Stimulated activated CD8-positive, alpha-beta memory T cell treated with anti-CD3 and anti-CD28 coated beads, Interleukin-2, amount 100 ng/mL, for 48 hours (primary cell): ENCODE data around the gene JCAD.
"Not testable (repeated sequence)": the region's sequence is repeated elsewhere in the genome, so short reads cannot be mapped to it uniquely, and the experiment has no call there.

Source experiments
- DNase-seq, 2 donors: peaks; one replicate each; pipeline ENCODE4 v3.0.0-alpha.2; 2020; ENCODE audit warnings: low read depth in 2 of 2

The JCAD gene

DNA sequence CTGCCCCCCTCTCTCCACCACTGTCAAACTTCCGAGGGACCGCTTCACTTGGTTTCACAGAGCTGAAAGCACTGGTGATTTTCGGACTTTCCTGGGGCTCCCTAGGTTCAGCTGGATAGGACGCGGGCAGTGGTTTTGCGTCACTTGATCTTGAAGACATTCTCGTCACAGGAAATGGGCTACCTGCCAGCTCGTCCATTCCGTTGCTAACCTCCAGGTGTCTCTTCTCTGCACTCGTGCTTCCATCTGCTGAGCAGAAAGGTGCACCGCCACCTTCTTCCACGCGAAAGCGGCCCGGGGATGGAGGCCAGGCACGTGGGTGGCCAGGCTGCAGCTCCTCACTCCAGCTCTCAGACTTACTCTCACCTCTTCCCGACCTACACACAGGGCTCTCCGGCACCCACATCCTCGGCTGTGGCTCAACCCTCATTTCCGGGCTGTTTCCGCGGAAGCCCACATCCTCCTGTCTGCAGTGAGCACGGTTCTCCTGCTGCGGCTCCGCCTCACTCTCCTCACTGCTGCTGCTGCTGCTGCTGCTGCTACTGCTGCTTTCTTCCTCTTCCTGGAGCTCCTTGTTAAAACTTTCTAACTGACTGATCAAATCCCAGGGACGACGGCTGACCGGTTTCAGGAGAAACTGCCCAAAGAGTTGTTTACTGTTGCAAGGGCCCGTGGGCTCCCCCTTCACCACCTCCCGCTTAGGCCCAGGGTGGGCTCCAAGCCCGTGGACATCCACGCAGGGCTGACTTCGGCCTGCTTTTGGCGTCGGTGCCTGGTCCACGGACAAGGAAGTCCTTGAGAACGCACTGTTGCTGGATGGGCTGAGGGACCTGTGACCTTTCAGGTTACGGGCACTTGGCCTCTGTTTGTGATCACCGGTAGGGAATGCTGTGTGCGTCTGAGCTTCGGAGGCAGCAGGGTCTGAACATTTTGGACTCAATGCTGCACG is 32.1 kb downstream of the JCAD start:
- DNase-seq = peak; percentile 70 to 76

DNA sequence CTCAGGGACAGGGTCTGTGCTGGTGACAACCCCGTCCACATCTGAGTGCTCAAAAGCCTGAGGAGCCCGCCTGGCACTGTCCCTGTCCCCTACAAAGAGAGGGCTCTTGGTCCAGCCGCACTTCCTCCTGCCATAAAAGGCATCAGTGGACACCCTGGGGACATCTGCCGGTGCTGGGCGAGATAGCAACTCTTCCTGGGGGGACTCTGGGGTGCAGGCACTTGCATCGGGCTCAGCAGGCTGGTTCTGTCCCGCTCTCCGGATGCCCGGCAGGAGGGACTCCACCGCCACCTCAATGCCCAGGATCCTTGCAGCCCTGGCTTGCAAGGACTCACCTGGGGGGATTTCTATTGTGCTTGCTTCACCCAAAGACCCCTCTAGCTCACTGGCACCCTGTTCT is 32.8 kb downstream of the JCAD start:
- no peak for DNase-seq

DNA sequence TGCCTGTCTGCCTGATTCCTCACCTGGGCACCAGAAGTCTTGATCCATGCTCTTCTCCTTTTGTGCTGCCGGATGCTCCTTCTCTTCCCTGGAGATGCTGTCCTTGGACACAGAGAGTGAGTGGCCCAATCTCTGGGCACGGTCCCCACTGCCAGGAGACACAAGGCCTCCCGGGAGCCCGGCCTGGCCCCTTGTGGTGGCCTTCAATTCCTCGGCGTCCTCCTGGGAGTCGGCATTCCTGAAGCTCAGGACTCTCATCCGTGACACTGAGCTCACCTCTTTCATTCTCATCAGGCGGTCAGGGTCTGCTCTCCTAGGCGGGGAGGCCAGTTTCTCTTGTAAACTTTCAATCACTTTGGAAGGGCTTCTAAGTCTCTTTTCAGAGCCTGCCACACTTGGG is 33.3 kb downstream of the JCAD start:
- no peak for DNase-seq

DNA sequence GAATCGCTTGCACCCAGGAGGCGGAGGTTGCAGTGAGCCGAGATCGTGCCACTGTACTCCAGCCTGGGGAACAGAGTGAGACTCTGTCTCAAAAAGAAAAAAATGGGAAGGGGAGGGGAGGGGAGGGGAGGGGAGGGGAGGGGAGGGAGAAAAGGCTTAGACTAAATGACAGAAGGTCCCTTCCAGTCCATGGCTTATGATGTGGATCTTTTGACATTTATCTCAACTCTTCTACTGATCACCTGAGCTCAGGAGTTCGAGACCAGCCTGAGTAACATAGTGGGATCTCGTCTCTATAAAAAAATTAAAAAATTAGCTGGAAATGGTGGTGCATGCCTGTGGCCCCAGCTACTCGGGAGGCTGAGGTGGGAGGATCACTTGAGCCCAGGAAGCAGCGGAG is 34.0 kb downstream of the JCAD start:
- not testable (repeated sequence) for DNase-seq

DNA sequence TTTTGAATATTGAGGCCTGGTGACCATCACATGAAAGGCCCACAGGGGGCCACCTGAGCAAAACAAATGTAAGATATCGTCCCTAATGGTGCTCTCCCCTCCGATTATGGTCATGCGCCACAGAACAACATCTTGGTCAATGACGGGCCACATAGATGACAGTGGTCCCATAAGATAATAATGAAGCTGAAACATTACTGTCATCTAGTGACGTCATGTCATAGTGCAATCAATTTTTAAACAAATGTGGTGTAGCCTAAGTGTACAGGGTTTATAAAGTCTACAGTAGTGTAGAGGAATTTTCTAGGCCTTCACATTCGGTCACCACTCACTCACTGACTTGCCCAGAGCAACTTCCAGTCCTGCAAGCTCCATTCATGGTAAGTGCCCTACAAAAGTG is 36.8 kb downstream of the JCAD start:
- DNase-seq = no peak

DNA sequence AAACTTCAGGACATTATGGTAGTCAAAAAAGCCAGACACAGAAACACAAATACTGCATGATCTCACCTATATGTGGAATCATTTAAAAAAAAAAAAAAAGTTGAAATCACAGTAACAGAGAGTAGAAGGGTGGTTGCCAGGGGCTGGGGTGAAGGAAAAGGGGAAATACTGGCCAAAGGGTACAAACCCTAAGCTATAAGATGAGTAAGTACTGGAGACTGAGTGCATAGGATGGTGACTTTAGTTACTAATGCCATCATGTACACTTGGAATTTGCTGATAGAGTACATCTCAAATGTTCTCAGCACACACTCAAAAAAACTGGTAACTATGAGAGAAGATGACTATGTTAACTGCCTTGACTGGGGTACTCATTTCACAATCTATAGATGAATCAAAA is 39.9 kb downstream of the JCAD start:
- no peak for DNase-seq

DNA sequence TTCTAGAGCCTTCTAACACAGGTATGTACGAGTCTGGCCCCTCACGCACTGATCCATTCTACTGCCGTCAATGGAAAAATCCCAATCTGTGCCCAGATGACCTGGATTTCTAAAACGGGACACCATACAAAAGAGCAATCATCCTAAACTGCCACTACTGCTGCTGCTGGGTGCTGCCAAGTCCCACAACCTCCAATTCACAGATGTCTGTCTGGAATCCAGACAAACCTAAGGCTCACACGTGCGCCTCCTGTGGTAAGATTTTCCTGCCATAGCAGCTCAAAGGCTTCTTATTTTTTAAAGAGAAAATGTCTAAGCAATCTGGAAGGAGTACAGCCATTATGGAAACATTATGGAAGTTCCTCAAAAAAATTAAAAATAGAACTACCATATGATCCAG is 40.9 kb downstream of the JCAD start:
- no peak for DNase-seq

DNA sequence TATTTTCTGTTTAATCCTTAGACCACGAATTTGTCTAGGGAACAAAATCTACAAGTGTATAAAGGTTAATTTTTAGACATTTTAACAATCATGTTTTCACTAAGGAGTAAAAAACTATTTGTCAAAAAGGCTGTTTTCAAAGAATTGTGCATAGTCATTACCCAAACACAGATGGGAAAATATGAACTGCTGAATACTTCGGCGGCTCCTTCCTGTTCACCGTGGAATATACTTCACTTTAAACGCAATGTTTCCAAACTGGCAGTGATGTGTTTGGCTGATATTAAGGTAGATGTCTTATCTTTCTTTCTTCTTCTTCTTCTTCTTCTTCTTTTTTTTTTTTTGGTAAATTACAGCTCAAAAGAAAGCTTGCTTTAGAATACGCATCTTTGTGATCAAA is 41.4 kb downstream of the JCAD start:
- no peak for DNase-seq

DNA sequence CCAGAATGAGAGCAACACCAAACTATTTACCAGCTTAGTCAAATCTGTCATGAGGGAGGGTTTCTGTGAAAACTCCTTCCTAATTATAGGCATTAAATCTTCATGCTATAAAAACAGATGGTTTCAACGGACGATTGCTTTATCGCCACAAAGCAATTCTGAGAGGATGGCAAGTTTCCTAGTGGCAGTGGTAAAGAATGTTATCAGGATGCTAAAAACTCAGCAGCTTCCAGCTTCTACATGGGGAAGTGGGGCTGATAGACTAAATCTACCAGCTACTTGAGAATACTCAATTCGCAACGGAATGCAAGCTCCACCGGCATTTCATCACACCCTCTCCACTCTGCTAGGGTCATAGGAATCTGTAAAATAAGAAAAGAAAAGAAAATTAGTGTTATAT is 41.8 kb downstream of the JCAD start:
- DNase-seq = no peak

DNA sequence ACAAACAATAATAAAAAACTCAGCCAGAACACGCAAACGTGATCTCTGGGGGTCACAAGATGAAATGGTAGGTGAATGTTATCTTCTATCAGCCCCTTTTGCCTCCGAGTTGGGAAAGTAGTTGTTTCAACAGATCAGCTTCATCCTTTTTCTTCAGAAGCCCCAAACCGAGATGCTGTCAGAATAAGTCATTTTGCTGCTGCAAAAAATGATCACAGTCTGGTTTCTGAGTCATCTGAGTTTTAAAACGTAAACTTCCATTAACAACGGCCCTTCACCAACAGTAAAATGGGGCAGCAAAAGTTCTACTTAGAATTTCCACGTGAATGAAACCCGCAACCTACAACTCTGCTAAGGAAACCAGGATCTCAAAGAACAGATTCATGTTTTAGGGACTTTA is 44.9 kb downstream of the JCAD start:
- no peak for DNase-seq

DNA sequence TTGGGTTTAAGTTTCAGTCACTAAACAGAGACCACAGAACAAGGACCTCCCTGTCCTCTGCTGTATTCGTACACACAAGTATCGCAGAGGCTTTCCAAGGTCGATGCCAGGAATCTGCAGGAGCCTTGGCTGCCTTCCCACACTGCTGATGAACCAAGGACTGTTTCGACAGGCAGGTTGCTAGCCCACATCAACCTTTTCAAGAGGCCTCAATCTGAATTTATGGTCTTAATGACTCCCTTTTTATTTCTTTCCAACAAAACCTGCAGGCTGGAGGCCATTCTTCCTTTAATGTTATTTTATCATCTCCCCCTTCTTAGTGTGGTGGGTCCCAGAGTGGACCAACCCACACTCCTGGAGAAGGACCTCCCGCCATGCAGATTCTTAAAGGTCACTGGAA is 45.6 kb downstream of the JCAD start:
- DNase-seq = no peak

DNA sequence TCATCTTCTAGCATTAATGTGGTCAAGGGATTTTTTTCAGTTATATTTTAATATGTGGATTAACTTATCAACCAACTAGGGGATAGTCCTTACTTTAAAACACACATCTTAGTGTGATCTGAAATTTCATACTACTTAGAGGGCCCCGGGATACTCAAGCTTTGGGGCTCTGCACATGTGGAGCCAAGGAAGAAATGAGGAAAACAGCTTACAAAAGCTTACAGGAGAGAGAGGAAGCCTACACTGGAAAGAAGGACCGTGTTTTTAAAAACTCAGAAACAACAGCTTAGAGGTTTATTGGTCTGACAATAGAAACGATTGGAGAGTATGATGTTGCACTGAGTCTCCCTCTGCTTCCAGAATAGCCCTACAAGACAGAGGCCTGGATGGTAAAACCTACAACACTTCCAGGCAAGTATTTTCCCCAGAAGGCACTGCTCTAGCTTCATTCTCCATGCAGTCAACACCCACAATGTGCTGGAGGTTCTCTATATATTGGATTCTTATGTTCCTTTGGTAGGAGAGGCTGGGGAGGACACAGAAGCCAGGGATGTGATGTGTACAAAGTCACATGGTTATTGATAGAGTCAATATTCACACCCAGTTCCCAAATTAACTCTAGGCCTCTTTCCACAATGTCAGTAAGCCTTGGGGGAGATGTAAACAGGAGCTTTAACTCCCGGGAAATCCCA is 47.3 kb downstream of the JCAD start:
- DNase-seq = no peak

DNA sequence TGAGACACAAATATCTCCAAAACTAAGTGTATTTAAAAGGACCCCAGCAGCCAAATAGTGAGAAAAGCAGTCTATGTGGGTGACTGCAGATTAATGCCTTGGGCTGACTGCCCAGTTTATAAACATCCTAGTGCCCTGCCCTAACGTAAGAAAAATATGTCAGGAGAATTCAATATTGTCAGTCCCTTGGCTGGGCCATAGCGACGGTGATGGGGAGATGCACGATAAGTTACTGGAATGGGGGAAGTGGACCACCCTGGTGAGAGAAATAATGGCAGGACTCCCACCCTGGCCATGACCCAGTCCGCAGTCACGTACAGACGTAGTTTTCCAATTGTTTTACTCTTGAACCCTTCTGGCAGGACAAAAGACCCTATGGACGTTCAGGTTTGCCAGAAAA is 48.0 kb downstream of the JCAD start:
- no peak for DNase-seq

DNA sequence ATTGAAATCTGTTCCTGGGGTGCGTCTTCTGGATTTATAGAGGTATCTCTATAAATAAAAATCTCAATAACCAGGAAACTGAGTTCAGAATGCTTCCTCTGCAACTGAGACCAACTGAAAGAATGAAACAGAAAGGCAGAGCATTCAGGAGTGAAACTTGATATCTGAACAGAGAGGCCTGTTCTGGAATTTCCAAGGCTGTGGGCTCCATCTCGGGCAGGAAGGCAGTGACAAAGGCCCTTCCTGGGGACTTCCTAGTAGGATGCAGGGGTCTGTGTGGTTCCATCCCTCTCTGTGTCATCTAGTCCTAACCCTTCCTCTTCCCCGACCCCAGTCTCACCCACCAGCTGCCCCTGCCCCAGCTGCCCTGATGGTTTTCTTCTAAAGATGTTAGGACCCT is 52.0 kb downstream of the JCAD start:
- no peak for DNase-seq

DNA sequence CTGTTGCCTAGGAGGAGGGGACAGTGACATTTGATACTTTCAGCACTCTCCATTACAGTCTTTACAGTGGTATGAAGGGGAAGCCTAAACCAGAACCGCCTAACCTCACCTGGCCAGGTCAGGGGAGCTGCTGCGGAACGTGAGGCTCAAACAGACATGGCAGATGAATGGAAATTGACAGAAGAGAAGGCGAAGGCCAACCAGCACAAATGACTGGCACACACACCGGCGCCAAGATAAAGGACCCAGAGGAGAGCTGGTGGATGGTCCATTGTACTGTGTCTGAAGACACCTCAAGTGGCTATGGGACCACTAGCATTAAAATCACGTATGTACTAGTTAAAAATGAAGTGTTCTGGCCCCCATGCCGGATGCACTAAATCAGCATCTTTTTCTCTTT is 53.0 kb downstream of the JCAD start:
- no peak for DNase-seq

DNA sequence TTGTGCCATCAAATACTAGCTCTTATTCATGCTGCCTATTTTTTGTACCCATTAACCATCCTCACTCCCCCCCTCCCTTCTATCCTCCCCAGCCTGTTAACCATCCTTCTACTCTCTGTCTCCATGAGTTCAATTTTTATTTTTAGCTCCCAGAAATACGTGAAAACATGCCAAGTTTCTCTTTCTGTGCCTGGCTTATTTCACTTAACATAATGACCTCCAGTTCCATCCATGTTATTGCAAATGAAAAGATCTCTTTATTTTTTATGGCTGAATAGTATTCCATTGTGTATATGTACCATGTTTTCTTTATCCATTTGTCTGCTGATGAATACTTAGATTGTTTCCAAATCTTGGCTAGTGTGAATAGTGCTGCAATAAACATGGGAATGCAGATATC is 54.3 kb downstream of the JCAD start:
- DNase-seq = not testable (repeated sequence)

DNA sequence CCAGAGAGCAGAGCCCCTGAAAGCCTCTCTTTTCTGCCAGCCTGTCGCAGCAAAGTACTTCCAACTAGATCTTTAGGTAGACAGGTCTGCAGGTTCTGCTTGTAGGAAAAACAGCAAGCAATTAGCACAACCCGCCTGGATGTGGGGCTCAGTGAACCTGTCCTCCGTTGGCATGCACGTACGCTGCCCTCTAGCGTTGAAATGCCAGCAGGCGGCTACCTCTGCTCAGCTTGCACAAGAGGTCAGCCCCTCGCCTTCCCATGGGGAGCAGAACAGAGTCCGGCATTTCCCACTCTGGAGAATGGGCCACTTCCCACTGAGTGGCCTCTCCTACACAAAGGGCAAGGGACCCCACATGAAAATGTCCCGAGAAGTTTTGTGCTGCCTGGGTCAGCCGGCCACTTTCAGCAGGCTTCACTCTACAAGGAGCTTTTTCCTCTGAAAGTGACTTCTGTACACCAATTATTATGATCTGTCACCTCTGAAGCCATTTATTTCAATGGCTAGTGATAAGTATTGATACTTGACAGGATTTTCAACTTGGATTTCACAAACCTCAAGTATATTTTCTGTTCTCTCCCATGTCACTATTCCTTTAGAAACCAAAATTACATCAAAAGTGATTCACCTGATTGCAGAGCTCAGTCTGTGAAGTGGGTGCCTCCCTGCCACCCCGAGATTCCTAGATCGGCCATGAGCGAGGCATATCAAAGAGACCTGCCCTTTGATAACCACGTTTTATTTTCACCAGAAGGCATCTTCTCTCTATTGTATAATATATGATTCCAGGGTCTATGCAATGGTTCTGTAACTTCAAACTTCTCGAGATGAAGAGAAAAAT is 56.7 kb downstream of the JCAD start:
- peak; percentile 34 to 51 for DNase-seq

DNA sequence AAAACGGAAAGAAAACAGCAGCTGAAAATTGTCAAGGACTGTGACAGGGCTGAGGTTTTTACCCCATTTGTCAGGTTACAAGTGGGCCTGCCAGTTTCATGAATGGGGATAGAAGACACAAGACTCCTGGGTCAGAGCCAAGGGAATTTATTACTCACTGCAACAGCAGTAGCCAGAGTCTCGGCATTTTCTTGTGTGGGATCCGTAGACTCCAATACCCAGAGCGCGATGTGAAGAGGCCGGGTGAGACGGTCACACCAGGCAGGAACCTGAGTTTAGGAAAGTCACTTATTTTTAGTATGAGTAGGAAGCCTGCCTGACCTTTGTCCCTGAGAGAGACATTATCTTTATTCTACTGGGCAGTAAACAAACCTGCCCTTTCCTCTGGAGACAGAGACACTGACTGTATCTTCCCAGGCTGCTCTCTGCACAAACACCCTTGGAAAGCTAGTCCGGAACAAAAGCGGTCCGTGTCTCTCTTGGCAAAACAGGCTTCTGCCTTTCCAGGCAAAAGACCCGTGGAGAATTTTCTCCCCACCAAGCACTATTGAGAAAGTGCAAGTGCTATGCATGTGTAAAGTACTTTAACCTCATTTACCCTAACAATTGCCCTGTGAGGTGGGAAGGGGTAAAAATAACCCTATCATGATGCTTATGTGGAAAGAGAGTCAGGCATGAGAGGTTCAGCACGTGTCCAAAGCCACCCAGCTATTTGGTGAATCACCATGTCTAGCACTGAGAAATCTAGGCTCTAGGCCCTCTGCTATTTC is 58.4 kb downstream of the JCAD start:
- DNase-seq = no peak

DNA sequence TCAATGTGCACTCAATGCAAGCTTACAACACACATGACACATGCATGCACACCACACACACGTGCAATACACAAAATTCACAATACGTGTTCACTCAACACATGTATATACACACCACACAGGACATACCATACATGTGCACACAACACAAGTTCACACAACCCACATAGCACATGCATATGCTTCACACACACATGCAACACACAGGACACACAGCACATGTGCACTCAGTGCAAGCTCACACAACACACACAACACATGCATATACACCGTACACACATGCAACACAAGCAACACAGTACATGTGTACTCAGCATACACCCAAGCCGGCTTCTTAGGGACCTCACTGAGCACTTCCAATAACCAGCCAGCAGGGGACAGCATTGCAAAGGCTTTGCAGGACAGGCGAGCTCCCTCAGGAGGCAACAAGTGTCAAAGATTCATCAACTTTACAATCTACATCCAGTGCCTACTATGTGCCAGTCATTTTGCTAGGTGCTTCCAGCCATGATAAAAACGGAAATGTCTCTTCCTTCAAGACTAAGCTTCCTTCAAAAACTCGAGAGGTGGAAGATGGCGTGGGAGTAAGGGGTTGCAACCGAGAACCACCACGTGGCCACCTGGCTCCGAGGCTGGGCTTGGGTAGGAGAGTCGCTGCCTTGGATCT is 61.1 kb downstream of the JCAD start:
- peak; percentile 47 to 53 for DNase-seq

DNA sequence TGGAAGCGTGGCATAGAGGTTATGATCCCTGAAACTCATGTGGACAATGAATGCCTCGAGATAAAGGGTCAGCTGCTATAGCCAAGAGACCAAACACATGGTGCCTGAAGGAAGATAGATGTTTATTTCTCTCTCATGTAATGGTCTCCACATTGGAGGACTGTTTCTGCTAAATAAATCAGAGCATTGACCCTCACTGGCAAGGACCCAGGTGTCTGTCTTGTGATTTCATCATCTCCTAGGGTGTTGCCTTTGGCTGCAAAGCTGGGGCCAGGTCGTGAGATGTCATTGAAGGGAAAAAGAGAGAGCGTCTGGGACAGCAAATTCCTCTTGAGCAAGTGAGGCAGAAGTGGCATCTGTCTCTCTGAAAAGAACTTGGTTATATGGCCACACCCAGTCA is 64.6 kb downstream of the JCAD start:
- DNase-seq = no peak

DNA sequence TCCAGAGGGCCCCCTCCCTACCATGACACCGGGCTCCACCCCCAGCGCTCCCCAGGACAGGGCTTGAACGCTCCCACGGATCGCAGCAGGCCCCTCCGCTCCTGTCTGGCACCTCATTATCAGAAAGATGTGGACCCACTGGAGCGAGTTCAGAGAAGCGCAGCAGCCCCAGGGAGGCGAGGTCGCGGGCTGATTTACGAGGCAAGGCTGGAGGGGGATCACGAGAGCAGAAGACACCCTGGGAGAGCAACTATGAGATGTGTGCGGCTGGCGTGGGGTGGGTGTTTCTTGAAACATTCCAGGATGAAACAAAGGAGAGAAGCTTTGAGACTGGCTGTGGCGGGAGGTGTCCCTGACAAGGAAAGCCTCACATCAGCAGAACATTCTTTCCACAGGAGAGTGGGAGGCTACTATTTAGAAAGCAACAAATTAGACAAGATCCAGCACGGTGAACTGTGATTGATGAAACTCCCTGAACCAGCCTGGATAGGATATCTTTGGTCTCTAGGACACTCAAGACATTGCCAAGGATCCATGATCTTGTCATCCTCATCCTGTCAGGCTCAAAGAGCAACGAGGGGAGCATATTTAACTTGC is 66.0 kb downstream of the JCAD start:
- DNase-seq = no peak
